AG09309 (cell line): ENCODE measurements around the gene CAPSL.

Experiments
- DNase-seq: peaks from one replicate; pipeline ENCODE4 v3.0.0-alpha.2; 2010; ENCODE audit warnings: low read depth
- H3K4me3 ChIP-seq: 2 replicates; pipeline ENCODE4 v1.5.1; 2011; ENCODE audit warnings: mild to moderate bottlenecking, low read depth, low read length, moderate library complexity; ENCODE audit not compliant: control insufficient read depth
- TF ChIP-seq, protein P1 (sequence below): IDR thresholded peaks from 2 replicates; pipeline ENCODE4 v1.5.1; 2011; ENCODE audit warnings: mild to moderate bottlenecking, low read depth, low read length, inconsistent platforms; ENCODE audit not compliant: insufficient read depth, control insufficient read depth; ENCODE audit errors: missing control alignments

CAPSL gene

DNA sequence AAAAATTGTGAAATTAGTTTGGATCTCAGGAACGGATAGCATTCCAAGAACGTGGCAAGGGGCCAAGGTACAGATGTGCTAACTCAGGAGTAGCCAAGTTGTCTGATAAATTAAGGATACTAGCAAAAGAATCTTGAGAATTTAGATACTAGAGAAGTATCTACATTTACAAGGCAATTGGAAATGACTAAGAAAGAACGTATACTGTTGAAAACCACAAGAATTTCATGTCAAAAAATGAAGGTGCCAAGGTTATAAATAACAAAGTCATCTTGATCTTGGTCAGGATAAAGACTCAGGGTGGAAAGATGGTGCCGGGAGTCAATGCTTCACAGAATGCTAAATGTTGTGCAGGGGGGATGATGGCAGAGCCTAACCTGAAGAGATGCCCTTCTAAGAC is 19.2 kb downstream of the CAPSL start:
- TF ChIP-seq, protein P1, sequence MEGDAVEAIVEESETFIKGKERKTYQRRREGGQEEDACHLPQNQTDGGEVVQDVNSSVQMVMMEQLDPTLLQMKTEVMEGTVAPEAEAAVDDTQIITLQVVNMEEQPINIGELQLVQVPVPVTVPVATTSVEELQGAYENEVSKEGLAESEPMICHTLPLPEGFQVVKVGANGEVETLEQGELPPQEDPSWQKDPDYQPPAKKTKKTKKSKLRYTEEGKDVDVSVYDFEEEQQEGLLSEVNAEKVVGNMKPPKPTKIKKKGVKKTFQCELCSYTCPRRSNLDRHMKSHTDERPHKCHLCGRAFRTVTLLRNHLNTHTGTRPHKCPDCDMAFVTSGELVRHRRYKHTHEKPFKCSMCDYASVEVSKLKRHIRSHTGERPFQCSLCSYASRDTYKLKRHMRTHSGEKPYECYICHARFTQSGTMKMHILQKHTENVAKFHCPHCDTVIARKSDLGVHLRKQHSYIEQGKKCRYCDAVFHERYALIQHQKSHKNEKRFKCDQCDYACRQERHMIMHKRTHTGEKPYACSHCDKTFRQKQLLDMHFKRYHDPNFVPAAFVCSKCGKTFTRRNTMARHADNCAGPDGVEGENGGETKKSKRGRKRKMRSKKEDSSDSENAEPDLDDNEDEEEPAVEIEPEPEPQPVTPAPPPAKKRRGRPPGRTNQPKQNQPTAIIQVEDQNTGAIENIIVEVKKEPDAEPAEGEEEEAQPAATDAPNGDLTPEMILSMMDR: no peak
- peak; percentile 92 for DNase-seq
- no peak overlapping the region for H3K4me3 ChIP-seq

DNA sequence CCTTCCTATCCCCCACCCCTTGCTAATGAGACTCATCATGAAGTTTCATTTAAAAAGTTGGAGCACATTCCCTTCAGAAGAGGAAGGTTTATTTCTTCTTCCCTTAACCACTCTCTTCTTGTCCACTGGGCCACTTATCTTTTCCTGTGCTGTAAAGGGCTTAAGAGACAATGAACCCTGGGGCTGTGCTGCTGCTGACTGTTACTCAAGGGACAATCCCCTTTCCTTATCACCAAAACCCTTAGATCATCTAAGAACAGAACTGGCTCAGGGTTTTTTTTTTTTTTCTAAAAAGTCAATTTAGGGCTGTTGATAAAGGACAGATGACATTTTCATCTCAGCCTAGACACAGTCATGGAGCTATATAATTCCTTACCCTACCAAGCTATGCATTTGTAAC is 29.6 kb downstream of the CAPSL start:
- no peak overlapping the region for H3K4me3 ChIP-seq
- TF ChIP-seq, protein P1: no peak
- DNase-seq: no peak

DNA sequence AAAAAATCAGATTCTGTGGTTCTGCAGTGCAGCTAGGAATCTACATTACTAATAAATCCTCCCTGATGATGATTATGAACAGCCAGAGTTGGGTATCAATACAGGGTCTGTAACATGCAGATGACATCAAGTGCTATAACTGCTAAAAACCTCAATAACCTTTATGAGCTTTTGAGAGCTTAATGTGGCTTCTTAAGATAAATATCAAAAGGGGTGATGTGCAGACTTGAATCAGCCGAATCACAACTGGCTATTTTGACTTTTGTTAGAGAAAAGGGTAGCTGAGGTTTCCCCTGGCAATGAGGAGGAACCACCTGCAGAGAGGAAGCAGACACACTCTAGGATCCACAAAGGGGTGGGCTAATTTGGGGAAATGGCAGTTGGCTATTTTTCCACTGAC is 30.2 kb downstream of the CAPSL start:
- no peak overlapping the region for H3K4me3 ChIP-seq
- no peak for DNase-seq

DNA sequence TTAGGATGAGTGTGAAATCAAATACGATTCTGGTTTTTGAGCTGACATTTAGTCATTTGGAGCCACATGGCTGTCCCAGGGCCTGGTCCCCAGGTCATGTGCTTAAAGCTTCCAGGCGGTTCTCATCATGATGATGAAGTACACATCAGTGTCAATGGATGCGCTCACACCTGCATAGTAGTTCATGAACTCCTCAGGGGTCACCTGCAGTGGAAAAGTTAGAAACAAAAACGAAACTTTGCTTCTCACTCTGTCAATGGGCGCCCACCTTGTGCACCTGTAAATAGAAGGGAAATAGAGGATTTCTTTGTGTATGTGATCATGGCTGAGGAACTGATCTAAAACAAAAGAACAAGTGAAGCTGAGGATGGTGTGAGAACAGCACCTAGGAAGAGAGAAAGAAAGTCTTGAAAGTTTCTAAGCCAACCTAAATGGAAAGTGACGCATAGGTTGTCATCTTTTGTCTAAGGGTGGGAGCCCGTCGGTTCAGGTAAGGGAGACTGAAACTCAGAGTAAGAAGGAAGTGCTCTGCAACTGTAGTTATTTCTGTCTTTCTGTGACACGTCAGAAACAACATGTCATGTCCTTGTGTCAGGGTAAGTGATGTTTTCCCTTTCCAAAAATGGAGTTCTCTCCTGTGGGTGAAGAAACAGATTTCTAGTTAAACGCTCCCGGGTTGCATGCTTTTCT is 33.8 kb downstream of the CAPSL start:
- TF ChIP-seq, protein P1: no peak
- no peak overlapping the region for H3K4me3 ChIP-seq
- DNase-seq: no peak

More for the DNA sequence above, 30.2 kb downstream of the CAPSL start:
- TF ChIP-seq, protein P1: no peak

DNA sequence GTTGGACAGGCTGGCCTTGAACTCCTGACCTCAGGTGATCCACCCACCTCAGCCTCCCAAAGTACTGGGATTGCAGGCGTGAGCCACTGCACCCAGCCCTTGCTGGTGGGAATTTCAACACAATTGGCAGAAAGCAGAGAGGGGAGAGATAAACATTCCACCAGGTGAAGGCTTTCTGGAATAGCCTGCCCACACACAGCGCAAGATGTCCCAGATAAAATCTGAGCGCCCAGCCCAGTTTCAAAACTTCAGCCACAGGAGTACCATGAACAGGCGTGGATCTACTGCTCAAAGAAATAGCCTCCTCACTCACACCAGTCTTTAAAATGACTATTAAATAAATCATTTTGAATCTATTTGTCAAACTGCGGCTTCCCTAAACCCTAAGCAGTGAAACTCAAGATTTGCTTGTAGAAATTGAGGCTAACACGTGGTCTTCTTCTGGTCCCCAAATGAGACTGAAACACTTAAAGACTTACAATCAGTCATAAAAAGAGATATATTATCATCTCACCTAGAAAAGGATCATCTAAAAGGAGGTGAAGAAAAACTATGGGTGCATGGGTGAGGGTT is 34.7 kb downstream of the CAPSL start:
- TF ChIP-seq, protein P1: no peak
- no peak overlapping the region for H3K4me3 ChIP-seq
- no peak for DNase-seq

DNA sequence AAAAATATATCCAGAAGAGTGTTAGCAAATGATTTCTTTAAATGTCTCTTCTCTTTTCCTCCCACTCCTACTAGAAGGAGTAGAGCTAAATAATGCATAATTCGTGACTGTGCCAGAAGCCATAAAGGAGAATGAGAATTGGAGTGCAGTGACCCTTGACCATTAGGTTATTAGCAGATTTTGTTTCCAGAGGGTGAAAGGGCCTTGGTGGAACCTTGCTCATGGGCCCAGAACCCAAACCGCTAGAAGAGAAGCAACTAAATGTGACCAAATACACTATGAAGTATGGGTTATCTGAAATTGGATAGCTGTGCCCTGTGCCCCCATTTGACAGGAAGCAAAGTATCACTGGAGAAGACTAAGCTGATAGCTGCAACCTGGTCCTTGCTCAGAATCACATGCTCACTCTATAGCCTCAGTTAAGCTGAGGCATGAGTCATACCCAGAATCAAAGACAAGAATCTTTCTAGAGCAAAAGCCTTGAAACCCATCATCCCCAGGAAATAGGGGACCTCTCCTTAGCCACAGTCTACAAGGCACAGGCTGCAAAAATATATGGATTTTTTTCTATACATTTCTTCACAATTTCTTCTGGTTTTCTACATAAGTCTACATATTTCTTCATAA is 36.3 kb downstream of the CAPSL start:
- TF ChIP-seq, protein P1: no peak
- no peak overlapping the region for H3K4me3 ChIP-seq
- DNase-seq: no peak
